ENCODE measurements around the gene TMEM184B. TPM values are rescaled to one million over a fixed set of nuclear protein-coding genes. Genes with fewer than 3 reads are reported as not detected.

TMEM184B gene
- total and polyA plus RNA-seq, 4 donors = 7.5 to 12.6 (median 9.9) TPM

- TF ChIP-seq JUND (IDR thresholded peaks at IDR 0.05) = no peak
- TF ChIP-seq HNF4G (IDR thresholded peaks at IDR 0.05) = no peak
- TF ChIP-seq, protein P1, sequence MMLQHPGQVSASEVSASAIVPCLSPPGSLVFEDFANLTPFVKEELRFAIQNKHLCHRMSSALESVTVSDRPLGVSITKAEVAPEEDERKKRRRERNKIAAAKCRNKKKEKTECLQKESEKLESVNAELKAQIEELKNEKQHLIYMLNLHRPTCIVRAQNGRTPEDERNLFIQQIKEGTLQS (IDR thresholded peaks at IDR 0.05) = no peak
- TF ChIP-seq, protein P2, sequence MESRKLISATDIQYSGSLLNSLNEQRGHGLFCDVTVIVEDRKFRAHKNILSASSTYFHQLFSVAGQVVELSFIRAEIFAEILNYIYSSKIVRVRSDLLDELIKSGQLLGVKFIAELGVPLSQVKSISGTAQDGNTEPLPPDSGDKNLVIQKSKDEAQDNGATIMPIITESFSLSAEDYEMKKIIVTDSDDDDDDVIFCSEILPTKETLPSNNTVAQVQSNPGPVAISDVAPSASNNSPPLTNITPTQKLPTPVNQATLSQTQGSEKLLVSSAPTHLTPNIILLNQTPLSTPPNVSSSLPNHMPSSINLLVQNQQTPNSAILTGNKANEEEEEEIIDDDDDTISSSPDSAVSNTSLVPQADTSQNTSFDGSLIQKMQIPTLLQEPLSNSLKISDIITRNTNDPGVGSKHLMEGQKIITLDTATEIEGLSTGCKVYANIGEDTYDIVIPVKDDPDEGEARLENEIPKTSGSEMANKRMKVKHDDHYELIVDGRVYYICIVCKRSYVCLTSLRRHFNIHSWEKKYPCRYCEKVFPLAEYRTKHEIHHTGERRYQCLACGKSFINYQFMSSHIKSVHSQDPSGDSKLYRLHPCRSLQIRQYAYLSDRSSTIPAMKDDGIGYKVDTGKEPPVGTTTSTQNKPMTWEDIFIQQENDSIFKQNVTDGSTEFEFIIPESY (IDR thresholded peaks at IDR 0.05) = no peak
- TF ChIP-seq FOXA2 (IDR thresholded peaks at IDR 0.05) = no peak
- TF ChIP-seq TAF1 (conservative IDR thresholded peaks at IDR 0.05) = no peak
- no peak for TF ChIP-seq REST (IDR thresholded peaks at IDR 0.05)
- TF ChIP-seq GABPA (IDR thresholded peaks at IDR 0.05 in 1 of 2, conservative IDR thresholded peaks at IDR 0.05 in 1 of 2) = no peak
- TF ChIP-seq RXRA (IDR thresholded peaks at IDR 0.05) = no peak
- TF ChIP-seq, protein P3, sequence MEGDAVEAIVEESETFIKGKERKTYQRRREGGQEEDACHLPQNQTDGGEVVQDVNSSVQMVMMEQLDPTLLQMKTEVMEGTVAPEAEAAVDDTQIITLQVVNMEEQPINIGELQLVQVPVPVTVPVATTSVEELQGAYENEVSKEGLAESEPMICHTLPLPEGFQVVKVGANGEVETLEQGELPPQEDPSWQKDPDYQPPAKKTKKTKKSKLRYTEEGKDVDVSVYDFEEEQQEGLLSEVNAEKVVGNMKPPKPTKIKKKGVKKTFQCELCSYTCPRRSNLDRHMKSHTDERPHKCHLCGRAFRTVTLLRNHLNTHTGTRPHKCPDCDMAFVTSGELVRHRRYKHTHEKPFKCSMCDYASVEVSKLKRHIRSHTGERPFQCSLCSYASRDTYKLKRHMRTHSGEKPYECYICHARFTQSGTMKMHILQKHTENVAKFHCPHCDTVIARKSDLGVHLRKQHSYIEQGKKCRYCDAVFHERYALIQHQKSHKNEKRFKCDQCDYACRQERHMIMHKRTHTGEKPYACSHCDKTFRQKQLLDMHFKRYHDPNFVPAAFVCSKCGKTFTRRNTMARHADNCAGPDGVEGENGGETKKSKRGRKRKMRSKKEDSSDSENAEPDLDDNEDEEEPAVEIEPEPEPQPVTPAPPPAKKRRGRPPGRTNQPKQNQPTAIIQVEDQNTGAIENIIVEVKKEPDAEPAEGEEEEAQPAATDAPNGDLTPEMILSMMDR (IDR thresholded peaks at IDR 0.05; ENCODE audit: low read depth, low read length, missing input control) = no peak
- TF ChIP-seq, protein P4, sequence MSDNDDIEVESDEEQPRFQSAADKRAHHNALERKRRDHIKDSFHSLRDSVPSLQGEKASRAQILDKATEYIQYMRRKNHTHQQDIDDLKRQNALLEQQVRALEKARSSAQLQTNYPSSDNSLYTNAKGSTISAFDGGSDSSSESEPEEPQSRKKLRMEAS (IDR thresholded peaks at IDR 0.05) = no peak
- TF ChIP-seq EGR1 (IDR thresholded peaks at IDR 0.05; ENCODE audit: low read depth in 2 of 2) = no peak
- TF ChIP-seq FOXA1 (IDR thresholded peaks at IDR 0.05) = no peak
- no peak for TF ChIP-seq RAD21 (IDR thresholded peaks at IDR 0.05)
- no peak for TF ChIP-seq NR2F2 (IDR thresholded peaks at IDR 0.05)
- TF ChIP-seq SP1 (IDR thresholded peaks at IDR 0.05) = no peak
- no peak for TF ChIP-seq HNF4A (conservative IDR thresholded peaks at IDR 0.05)
- no peak for TF ChIP-seq YY1 (IDR thresholded peaks at IDR 0.05)
- DNase-seq (ENCODE audit: low spot score) = no peak
- H3K36me3 ChIP-seq (ENCODE audit: control insufficient read depth in 4 of 4, insufficient read depth in 3 of 4, low read depth in 1 of 4, low read length in 3 of 4) = peaks cover 0 to 43% (median 6%) of the 10 kb centered on the region in 4 donors
- no peak overlapping the region for H3K4me3 ChIP-seq (ENCODE audit: low read depth in 1 of 3, low read length in 3 of 3)
- 94% methylated on average over 6 of the region's 6 CpGs for WGBS
- no peak overlapping the region for H3K27ac ChIP-seq (ENCODE audit: low read depth in 1 of 2, low read length in 2 of 2)
- peaks cover 0 to 11% (median 9%) of the 10 kb centered on the region in 4 donors for H3K4me1 ChIP-seq (ENCODE audit: control insufficient read depth in 4 of 4, insufficient read depth in 4 of 4, low read length in 3 of 4)
- no peaks in the 10 kb centered on the region for H3K27me3 ChIP-seq (ENCODE audit: control insufficient read depth in 4 of 4, insufficient read depth in 4 of 4, low read length in 3 of 4)
- H3K9ac ChIP-seq (ENCODE audit: low read depth in 1 of 2, low read length in 2 of 2) = no peak overlapping the region
- H3K9me3 ChIP-seq (ENCODE audit: control insufficient read depth in 4 of 4, low read length in 3 of 4) = no peaks in the 10 kb centered on the region
Measured at GRCh38 chr22:38295339-38295738, 22.5 kb upstream of the TMEM184B start.

Data from liver (tissue), 9 donors.